Endothelial cell of umbilical vein (primary cell): ENCODE measurements around the gene SNX22. TPM values are rescaled to one million over a fixed set of nuclear protein-coding genes. Genes with fewer than 3 reads are reported as not detected.

Experiments used
- BruUV-seq: library from RNA; stranded (reverse); fragments of 400-500 nt; replicated peaks from 2 replicates; lab custom pipeline; 2021; lab: Mats Ljungman, UMichigan
- CTCF ChIA-PET: fragments of 300-600, 350-600 bp; sonication (Branson Sonifier 250); formaldehyde crosslinking; loops from one replicate; lab custom pipeline; 2021; ENCODE audit warnings: antibody characterized with exemption, inconsistent platforms; lab: Charles Lee
- POLR2A ChIA-PET: fragments of 300-600, 350-600 bp; sonication (Branson Sonifier 250); formaldehyde crosslinking; loops from one replicate; lab custom pipeline; 2021; ENCODE audit warnings: antibody characterized with exemption, inconsistent platforms; lab: Charles Lee
- DNase-seq: peaks from one replicate; pipeline ENCODE4 v3.0.0-alpha.2; 2011; ENCODE audit warnings: low read depth, low spot score
- FAIRE-seq: peaks from 2 replicates; lab custom pipeline; 2011; peaks lifted over from hg19 to GRCh38; lab: Jason Lieb, UNC
- H2AFZ ChIP-seq: 2 replicates; pipeline ENCODE4 v1.6.0; 2012; ENCODE audit warnings: low read depth, low read length, control low read depth, inconsistent platforms
- H3K27ac ChIP-seq: 2 replicates; pipeline ENCODE4 v1.5.1; 2011; ENCODE audit warnings: low read depth, mild to moderate bottlenecking, control low read depth, low read length, moderate library complexity; ENCODE audit not compliant: insufficient read depth
- H3K27me3 ChIP-seq, 2 experiments: 2 replicates each; pipeline versions ENCODE4 v1.6.0 to v1.6.1; 2011; ENCODE audit warnings: low read length in 2 of 2, mixed read lengths in 1 of 2; ENCODE audit not compliant: control insufficient read depth in 2 of 2, insufficient read depth in 2 of 2
- H3K36me3 ChIP-seq, 2 experiments: 2 replicates in 1 of 2; 3 replicates in 1 of 2; pipeline ENCODE4 v1.5.1; 2011; ENCODE audit warnings: low read length in 2 of 2, mild to moderate bottlenecking in 1 of 2, moderate library complexity in 1 of 2; ENCODE audit not compliant: control insufficient read depth in 2 of 2, insufficient read depth in 2 of 2; ENCODE audit errors: extremely low read depth in 1 of 2
- H3K4me1 ChIP-seq: 3 replicates; pipeline ENCODE4 v1.5.1; 2011; ENCODE audit warnings: mild to moderate bottlenecking, low read length; ENCODE audit not compliant: control insufficient read depth, insufficient read depth; ENCODE audit errors: extremely low read depth
- H3K4me2 ChIP-seq: 2 replicates; pipeline ENCODE4 v1.6.1; 2011; ENCODE audit warnings: low read length, control low read depth, mixed read lengths; ENCODE audit not compliant: insufficient read depth
- H3K4me3 ChIP-seq, 3 experiments: fragments of 200-600 bp in 1 of 3; sonication (generic), shearing (Covaris generic) in 1 of 3; replicated peaks in 1 of 3; 2 replicates each; pipeline ENCODE4 v1.5.1; 2011 to 2016; ENCODE audit warnings: control low read depth in 3 of 3, low read length in 3 of 3, mild to moderate bottlenecking in 2 of 3, inconsistent platforms in 1 of 3, low read depth in 1 of 3, moderate library complexity in 1 of 3; ENCODE audit not compliant: insufficient read depth in 1 of 3
- H3K79me2 ChIP-seq: 2 replicates; pipeline ENCODE4 v1.6.0; 2012; ENCODE audit warnings: low read length, inconsistent platforms; ENCODE audit not compliant: control insufficient read depth, insufficient read depth
- H3K9ac ChIP-seq: replicated peaks from 2 replicates; pipeline ENCODE3; 2011; ENCODE audit warnings: low read length, control low read depth; ENCODE audit not compliant: insufficient read depth; ENCODE audit errors: extremely low read depth
- H3K9me1 ChIP-seq: replicated peaks from 3 replicates; pipeline ENCODE4 v1.6.0; 2011; ENCODE audit warnings: mild to moderate bottlenecking, low read length; ENCODE audit not compliant: control insufficient read depth, insufficient read depth; ENCODE audit errors: extremely low read depth
- H3K9me3 ChIP-seq: replicated peaks from 2 replicates; pipeline ENCODE4 v1.5.1; 2012; ENCODE audit warnings: low read length, inconsistent platforms; ENCODE audit not compliant: control insufficient read depth, insufficient read depth
- H4K20me1 ChIP-seq: replicated peaks from 2 replicates; pipeline ENCODE3; 2011; ENCODE audit warnings: mild to moderate bottlenecking, low read length; ENCODE audit not compliant: control insufficient read depth, insufficient read depth; ENCODE audit errors: extremely low read depth
- CTCF ChIP-seq, 2 donors: IDR thresholded peaks; 1 replicate in 1 of 2; 2 replicates in 1 of 2; pipeline ENCODE4 v1.5.1; 2011; ENCODE audit warnings: low read length in 2 of 2, mild to moderate bottlenecking in 2 of 2, moderate library complexity in 2 of 2, control low read depth in 1 of 2, inconsistent platforms in 1 of 2, low read depth in 1 of 2; ENCODE audit not compliant: insufficient read depth in 1 of 2; ENCODE audit errors: extremely low read depth in 1 of 2
- EZH2 ChIP-seq: IDR thresholded peaks from 2 replicates; pipeline ENCODE4 v1.6.1; 2012; ENCODE audit warnings: borderline replicate concordance, low read depth, mild to moderate bottlenecking, moderate library complexity, low read length, inconsistent platforms; ENCODE audit not compliant: severe bottlenecking
- FOS ChIP-seq: IDR thresholded peaks from 2 replicates; pipeline ENCODE4 v1.6.1; 2011; ENCODE audit warnings: mild to moderate bottlenecking, low read length, moderate library complexity, borderline replicate concordance; ENCODE audit not compliant: insufficient read depth
- GATA2 ChIP-seq: IDR thresholded peaks from 2 replicates; pipeline ENCODE4 v1.7.0; 2011; ENCODE audit warnings: low read depth, mild to moderate bottlenecking, moderate library complexity, mixed read lengths, low read length; ENCODE audit not compliant: insufficient read length, insufficient read depth
- JUN ChIP-seq: IDR thresholded peaks from 2 replicates; pipeline ENCODE4 v1.6.1; 2011; ENCODE audit warnings: borderline replicate concordance, low read depth; ENCODE audit not compliant: insufficient read length, insufficient read depth
- MAX ChIP-seq: IDR thresholded peaks from 2 replicates; pipeline ENCODE4 v1.6.1; 2011; ENCODE audit not compliant: insufficient read depth, insufficient read length
- MYC ChIP-seq: IDR thresholded peaks from one replicate; pipeline ENCODE4 v1.6.1; 2011; ENCODE audit warnings: mild to moderate bottlenecking, low read depth, low read length
- POLR2A ChIP-seq: IDR thresholded peaks from 2 replicates; pipeline ENCODE4 v1.6.1; 2012; ENCODE audit warnings: low read depth, mild to moderate bottlenecking, control low read depth, low read length
- POLR2AphosphoS5 ChIP-seq: IDR thresholded peaks from 2 replicates; pipeline ENCODE4 v1.6.1; 2012; ENCODE audit warnings: low read depth, mild to moderate bottlenecking, control low read depth, low read length, moderate library complexity; ENCODE audit not compliant: insufficient read depth
- dilution Hi-C: fragments of 300-500 bp; cut with MboI; formaldehyde crosslinking; loops from one replicate; pipeline ENCODE4 v1.15.0; 2019; ENCODE audit warnings: low sequenced_read_pairs; ENCODE audit not compliant: extremely low pct_ligation_motif_present
- intact Hi-C: fragments of 100-400 bp; cut with micrococcal nuclease; formaldehyde crosslinking; loops from one replicate; pipeline ENCODE4 v1.10.0; 2022
- polyA plus RNA-seq, 4 experiments: library from polyadenylated mRNA; depleted of rRNA in 3 of 4; stranded (reverse) in 3 of 4; unstranded in 1 of 4; fragments of >200 nt; gene quantifications; 2 replicates each; pipeline versions ENCODE4 v1.2.1 to v1.2.3, GENCODE V29; 2011 to 2012; ENCODE audit warnings: missing spikeins in 1 of 4
- total RNA-seq: library from RNA; stranded (reverse); gene quantifications from 2 replicates; pipeline ENCODE4 v1.2.3, GENCODE V29; 2021

Gene SNX22
- total and polyA plus RNA-seq, 2 donors (not counting 3 experiments of a cell fraction or from before 2014, with no cell fraction given) = 0.14 to 0.73 TPM

GRCh38 chr15:64144192-64144564, 7.4 kb upstream of the SNX22 start:
- H3K27ac ChIP-seq = no peak overlapping the region
- H3K4me2 ChIP-seq = no peak overlapping the region
- no peaks in the 10 kb centered on the region for H3K79me2 ChIP-seq
- peaks cover 12% of the 10 kb centered on the region for H3K4me1 ChIP-seq
- TF ChIP-seq POLR2AphosphoS5 (no peak), CTCF (IDR thresholded peaks at IDR 0.05; ENCODE audit: extremely low read depth in 1 of 2, insufficient read depth in 1 of 2, low read depth in 1 of 2, low read length in 2 of 2) (no peak), EZH2 (no peak), GATA2 (no peak), MAX (no peak), MYC (no peak), POLR2A (no peak), FOS (no peak), JUN (no peak)
- dilution Hi-C loops = no loop called here
- no peaks in the 10 kb centered on the region for H3K27me3 ChIP-seq
- H3K4me3 ChIP-seq = no peak overlapping the region
- no peak for DNase-seq
- no TSS peak for BruUV-seq
- FAIRE-seq = no peak
- no peaks in the 10 kb centered on the region for H4K20me1 ChIP-seq
- intact Hi-C loops = no loop called here
- ChIA-PET CTCF (interaction anchor here (0.7 to 2.6 kb wide), 2 partner anchors 9 to 10 kb away, joined by 3 to 8 read pairs; no protein-coding TSS in a partner anchor), POLR2A (no interaction called here)
- no peaks in the 10 kb centered on the region for H3K9me3 ChIP-seq
- no peak overlapping the region for H2AFZ ChIP-seq
- no peak overlapping the region for H3K9ac ChIP-seq
- H3K36me3 ChIP-seq = peaks cover 0 to 16% of the 10 kb centered on the region in 2 experiments
- no peaks in the 10 kb centered on the region for H3K9me1 ChIP-seq
